Naive thymus-derived CD8-positive, alpha-beta T cell (primary cell): ENCODE measurements around the gene RNF14. TPM values are rescaled to one million over a fixed set of nuclear protein-coding genes. Genes with fewer than 3 reads are reported as not detected.

Experiments
- ATAC-seq, 2 donors: fragments of 150-1000 bp; cut with Tn5 transposase in 1 of 2; sonication (Bioruptor Pico), chemical (Tn5 transposase) in 1 of 2; 1 replicate in 1 of 2; 2 replicates in 1 of 2; pipeline ENCODE4 v1.10.0; 2021; ENCODE audit warnings: mild to moderate bottlenecking in 2 of 2, moderate library complexity in 2 of 2
- POLR2A ChIA-PET: fragments of 350-600 bp; sonication (Branson Sonifier 250); formaldehyde crosslinking; loops from one replicate; lab custom pipeline; 2021; ENCODE audit warnings: antibody characterized with exemption; lab: Charles Lee
- DNase-seq, 10 donors: peaks; one replicate each; pipeline versions ENCODE4 v3.0.0 to v3.0.0-alpha.2; 2020 to 2022
- H3K27ac Mint-ChIP-seq, 10 donors: one replicate each; pipeline ENCODE4 v1.8.0; 2020 to 2022; ENCODE audit warnings: mild to moderate bottlenecking in 10 of 10, mixed read lengths in 10 of 10, moderate library complexity in 4 of 10, inconsistent platforms in 1 of 10
- H3K27me3 Mint-ChIP-seq, 5 donors: one replicate each; pipeline ENCODE4 v1.8.0; 2021 to 2022; ENCODE audit warnings: mixed read lengths in 5 of 5
- H3K36me3 Mint-ChIP-seq, 3 donors: one replicate each; pipeline ENCODE4 v1.8.0; 2020 to 2022; ENCODE audit warnings: mixed read lengths in 3 of 3, mild to moderate bottlenecking in 2 of 3, inconsistent platforms in 1 of 3
- H3K4me1 Mint-ChIP-seq, 4 donors: one replicate each; pipeline ENCODE4 v1.8.0; 2021 to 2022; ENCODE audit warnings: mixed read lengths in 4 of 4
- H3K4me3 Mint-ChIP-seq, 10 donors: one replicate each; pipeline ENCODE4 v1.8.0; 2020 to 2022; ENCODE audit warnings: mild to moderate bottlenecking in 10 of 10, mixed read lengths in 10 of 10, moderate library complexity in 6 of 10, inconsistent platforms in 1 of 10
- H3K9me3 Mint-ChIP-seq, 9 donors: one replicate each; pipeline ENCODE4 v1.8.0; 2020 to 2022; ENCODE audit warnings: mixed read lengths in 9 of 9, mild to moderate bottlenecking in 3 of 9, inconsistent platforms in 1 of 9, moderate library complexity in 1 of 9
- polyA plus RNA-seq, 3 donors: library from polyadenylated mRNA; unstranded; fragments of 300-500 nt; fragmentation: Illumina TruSeq; gene quantifications; one replicate each; pipeline ENCODE4 v1.2.3, GENCODE V29; 2021
- total RNA-seq, 8 experiments: library from RNA in 2 of 8; stranded (reverse) in 2 of 8; gene quantifications; one replicate each; pipeline ENCODE4 v1.2.3 and lab custom pipeline; 2021 to 2026

RNF14 gene
- total and polyA plus RNA-seq, 5 experiments from 2014 or later, result 27.4 to 40.1 (median 31.3) TPM

- Mint-ChIP-seq H3K4me3 (no peak overlapping the region), H3K4me1 (peaks cover 4 to 16% (median 9%) of the 10 kb centered on the region in 4 donors), H3K9me3 (no peaks in the 10 kb centered on the region), H3K27ac (no peak overlapping the region), H3K27me3 (no peaks in the 10 kb centered on the region), H3K36me3 (peaks cover 0 to 74% (median 0%) of the 10 kb centered on the region in 3 donors)
- DNase-seq, result no peak
- ATAC-seq, result no peak
- POLR2A ChIA-PET, result interaction anchor here (0.6 to 2.7 kb wide), 7 partner anchors 11 to 324 kb away, joined by 3 to 9 read pairs (median 4); partner anchors contain the start of gene RNF14
Observed at GRCh38 chr5:141989720-141990119, 20.8 kb downstream of the RNF14 start.

DNA sequence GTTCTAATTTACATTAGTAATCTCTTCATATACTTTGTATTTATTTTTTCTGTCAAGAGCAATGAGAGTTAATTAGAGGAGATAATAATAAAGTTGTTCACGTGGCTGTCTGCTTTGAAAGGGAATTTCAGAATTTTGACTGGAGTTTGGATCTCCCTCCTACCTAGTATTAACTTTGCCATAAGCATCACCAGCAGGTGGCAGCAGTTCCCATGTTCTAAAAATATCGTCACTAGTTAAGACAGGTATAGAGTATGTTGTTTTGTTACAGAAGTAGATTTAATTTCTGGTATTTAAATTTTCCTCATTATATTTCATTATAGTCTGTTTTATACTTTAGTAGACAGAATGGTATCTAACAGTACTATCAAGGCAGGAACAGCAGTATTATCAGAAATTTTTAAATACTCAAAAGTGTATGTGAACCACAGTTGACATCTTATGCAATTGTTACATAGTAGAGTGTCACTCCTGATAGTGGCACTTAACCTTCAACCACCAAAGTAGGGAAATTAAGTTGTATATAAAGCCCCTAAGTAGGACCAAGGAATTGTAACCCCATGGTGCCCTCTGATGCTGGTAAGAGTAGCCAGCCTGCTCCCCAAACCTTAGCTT, 23.6 kb downstream of the RNF14 start:
- ATAC-seq (peak; percentile 87), DNase-seq (peak; percentile 56 to 86 (median 75))
- peaks cover 0 to 59% (median 1%) of the 10 kb centered on the region in 3 donors for H3K36me3 Mint-ChIP-seq
- no peaks in the 10 kb centered on the region for H3K9me3 Mint-ChIP-seq
- peaks cover 4 to 19% (median 6%) of the 10 kb centered on the region in 4 donors for H3K4me1 Mint-ChIP-seq
- H3K27ac Mint-ChIP-seq, result peak overlapping the region in 2 of 10 donors; percentile 46 to 61
- no peaks in the 10 kb centered on the region for H3K27me3 Mint-ChIP-seq
- no peak overlapping the region for H3K4me3 Mint-ChIP-seq
- POLR2A ChIA-PET, result interaction anchor here (0.5 to 1.8 kb wide), 4 partner anchors 29 to 180 kb away, joined by 3 to 4 read pairs (median 4); partner anchors contain the start of gene NDFIP1

- DNase-seq, result no peak
- Mint-ChIP-seq H3K9me3 (no peaks in the 10 kb centered on the region), H3K4me3 (no peak overlapping the region), H3K4me1 (peaks cover 4 to 19% (median 6%) of the 10 kb centered on the region in 4 donors), H3K27ac (peak overlapping the region in 4 of 10 donors; percentile 5 to 77 (median 46)), H3K36me3 (peaks cover 0 to 51% (median 6%) of the 10 kb centered on the region in 3 donors), H3K27me3 (no peaks in the 10 kb centered on the region)
- POLR2A ChIA-PET, result interaction anchor here (0.7 to 1.4 kb wide), 3 partner anchors 13 to 318 kb away, joined by 3 to 7 read pairs (median 5); partner anchors contain the start of gene NDFIP1
- ATAC-seq, result no peak
Observed at GRCh38 chr5:141994511-141995136, 25.7 kb downstream of the RNF14 start.

GRCh38 chr5:141995656-141996055, 26.8 kb downstream of the RNF14 start:
- DNase-seq, result no peak
- POLR2A ChIA-PET, result interaction anchor here (0.5 to 1.4 kb wide), 4 partner anchors 85 to 317 kb away, joined by 4 to 7 read pairs (median 5); partner anchors contain the start of gene NDFIP1
- no peak overlapping the region for H3K4me3 Mint-ChIP-seq
- peaks cover 0 to 48% (median 8%) of the 10 kb centered on the region in 3 donors for H3K36me3 Mint-ChIP-seq
- no peaks in the 10 kb centered on the region for H3K9me3 Mint-ChIP-seq
- H3K4me1 Mint-ChIP-seq, result peaks cover 4 to 19% (median 6%) of the 10 kb centered on the region in 4 donors
- H3K27ac Mint-ChIP-seq, result peak overlapping the region in 1 of 10 donors; percentile 66
- ATAC-seq, result no peak
- H3K27me3 Mint-ChIP-seq, result no peaks in the 10 kb centered on the region

- H3K9me3 Mint-ChIP-seq, result no peaks in the 10 kb centered on the region
- ATAC-seq, result no peak
- H3K4me1 Mint-ChIP-seq, result peaks cover 2 to 21% (median 6%) of the 10 kb centered on the region in 4 donors
- H3K36me3 Mint-ChIP-seq, result peaks cover 0 to 53% (median 8%) of the 10 kb centered on the region in 3 donors
- POLR2A ChIA-PET, result interaction anchor here (1.2 kb wide), 1 partner anchor 10 kb away, joined by 3 read pairs; no protein-coding TSS in a partner anchor
- H3K27me3 Mint-ChIP-seq, result no peaks in the 10 kb centered on the region
- DNase-seq, result no peak
- no peak overlapping the region for H3K4me3 Mint-ChIP-seq
- peak overlapping the region in 4 of 10 donors; percentile 16 to 27 (median 22) for H3K27ac Mint-ChIP-seq
Observed at GRCh38 chr5:141997358-141997960, 28.6 kb downstream of the RNF14 start.

DNA sequence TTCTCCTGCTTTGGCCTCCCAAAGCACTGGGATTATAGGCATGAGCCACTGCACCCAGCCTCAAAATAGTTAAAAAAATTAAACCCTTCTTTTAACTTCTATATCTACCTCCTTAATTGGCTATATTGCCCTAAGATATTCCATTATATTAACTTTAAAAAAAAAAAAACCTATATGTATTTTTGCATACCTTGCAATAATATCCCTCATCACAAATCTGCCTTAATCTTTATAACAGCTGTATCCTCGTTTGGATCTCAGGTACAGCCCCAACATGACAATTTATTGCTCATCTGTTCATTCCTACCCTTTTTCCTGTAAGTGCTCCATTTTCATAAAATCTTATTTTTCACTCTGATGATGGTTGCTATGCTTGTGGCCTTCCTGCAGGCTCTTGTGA, 31.3 kb downstream of the RNF14 start:
- no peak for DNase-seq
- peaks cover 0 to 53% (median 10%) of the 10 kb centered on the region in 3 donors for H3K36me3 Mint-ChIP-seq
- H3K27ac Mint-ChIP-seq, result peak overlapping the region in 4 of 10 donors; percentile 23 to 67 (median 54)
- H3K9me3 Mint-ChIP-seq, result no peaks in the 10 kb centered on the region
- no peak overlapping the region for H3K4me3 Mint-ChIP-seq
- no peak for ATAC-seq
- no peaks in the 10 kb centered on the region for H3K27me3 Mint-ChIP-seq
- POLR2A ChIA-PET, result interaction anchor here (0.6 to 1.0 kb wide), 5 partner anchors 10 to 180 kb away, joined by 3 read pairs; partner anchors contain the start of gene RNF14
- peaks cover 15 to 24% (median 16%) of the 10 kb centered on the region in 4 donors for H3K4me1 Mint-ChIP-seq

- Mint-ChIP-seq H3K4me3 (no peak overlapping the region), H3K27ac (peak overlapping the region in 7 of 10 donors; percentile 23 to 70 (median 49)), H3K9me3 (no peaks in the 10 kb centered on the region), H3K36me3 (peaks cover 0 to 53% (median 14%) of the 10 kb centered on the region in 3 donors), H3K27me3 (no peaks in the 10 kb centered on the region), H3K4me1 (peaks cover 14 to 32% (median 23%) of the 10 kb centered on the region in 4 donors)
- POLR2A ChIA-PET, result interaction anchor here (0.6 to 1.0 kb wide), 5 partner anchors 11 to 179 kb away, joined by 3 read pairs; partner anchors contain the start of gene RNF14
- ATAC-seq, result no peak
- DNase-seq, result peak in 1 of 10 donors; percentile 22
Observed at GRCh38 chr5:142000704-142001484, 32.0 kb downstream of the RNF14 start.

DNA sequence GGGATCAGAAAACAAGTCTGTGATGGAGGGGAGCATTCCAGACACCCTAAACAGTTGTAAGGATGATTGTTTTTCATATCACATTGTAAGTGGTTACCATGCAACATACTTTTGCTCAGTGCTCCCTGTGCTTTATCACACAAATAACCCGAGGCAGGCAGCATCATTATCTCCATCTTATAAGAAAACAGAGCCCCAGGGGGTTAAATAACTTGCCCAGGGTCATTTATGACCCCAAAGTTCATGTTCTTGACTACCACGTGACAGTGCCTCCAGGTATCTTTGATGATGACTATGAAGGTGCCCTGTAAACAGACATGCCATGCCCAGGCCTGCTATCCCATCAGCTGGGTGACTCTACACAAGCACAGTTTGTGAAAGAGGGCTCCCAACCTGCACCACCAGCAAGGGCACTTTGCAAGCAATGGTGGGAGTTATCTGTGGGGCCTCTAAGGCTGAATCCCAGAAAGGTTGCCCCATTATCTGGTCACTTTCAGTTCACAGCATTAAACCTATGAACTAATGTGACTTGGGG, 34.4 kb downstream of the RNF14 start:
- Mint-ChIP-seq H3K27ac (peak overlapping the region; percentile 12 to 93 (median 78)), H3K36me3 (peaks cover 0 to 45% (median 17%) of the 10 kb centered on the region in 3 donors), H3K4me1 (peaks cover 17 to 56% (median 46%) of the 10 kb centered on the region in 4 donors), H3K9me3 (no peaks in the 10 kb centered on the region), H3K27me3 (no peaks in the 10 kb centered on the region), H3K4me3 (peak overlapping the region in 2 of 10 donors; percentile 46 to 73)
- POLR2A ChIA-PET, result interaction anchor here (1.1 kb wide), 1 partner anchor 9 kb away, joined by 4 read pairs; the partner anchor contains the start of gene GNPDA1
- DNase-seq, result no peak
- ATAC-seq, result no peak

- POLR2A ChIA-PET, result interaction anchor here (0.6 to 1.4 kb wide), 7 partner anchors 10 to 94 kb away, joined by 3 to 5 read pairs (median 3); no protein-coding TSS in a partner anchor
- peak overlapping the region; percentile 42 to 97 (median 89) for H3K27ac Mint-ChIP-seq
Observed at GRCh38 chr5:142006363-142007236, 37.7 kb downstream of the RNF14 start.

DNA sequence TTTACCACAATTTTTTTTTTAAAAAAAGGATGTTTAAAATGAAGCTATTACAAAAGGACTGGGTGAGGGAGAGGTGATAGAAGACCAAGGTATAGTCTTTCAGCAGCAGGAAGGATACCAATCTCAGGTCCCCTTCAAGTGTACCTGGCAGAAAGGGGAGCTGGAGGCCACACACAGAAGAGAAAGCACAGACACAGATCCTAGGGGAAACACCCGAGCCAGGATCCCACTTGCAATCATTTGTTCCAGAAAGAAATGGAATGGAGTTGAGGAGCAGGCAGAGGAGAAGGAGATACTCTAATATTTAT, 38.3 kb downstream of the RNF14 start:
- ATAC-seq, result no peak

More at GRCh38 chr5:142006363-142007236, 37.7 kb downstream of the RNF14 start:
- Mint-ChIP-seq H3K9me3 (no peaks in the 10 kb centered on the region), H3K4me1 (peaks cover 15 to 74% (median 54%) of the 10 kb centered on the region in 4 donors), H3K27me3 (no peaks in the 10 kb centered on the region), H3K4me3 (peak overlapping the region in 9 of 10 donors; percentile 34 to 77 (median 55)), H3K36me3 (peaks cover 0 to 38% (median 10%) of the 10 kb centered on the region in 3 donors)
- peak in 4 of 10 donors; percentile 29 to 70 (median 54) for DNase-seq
- ATAC-seq, result peak; percentile 85 to 88

More for the DNA sequence above, 38.3 kb downstream of the RNF14 start:
- no peaks in the 10 kb centered on the region for H3K27me3 Mint-ChIP-seq
- H3K4me3 Mint-ChIP-seq, result peak overlapping the region in 9 of 10 donors; percentile 34 to 77 (median 55)
- no peak for DNase-seq
- H3K36me3 Mint-ChIP-seq, result peaks cover 0 to 32% (median 10%) of the 10 kb centered on the region in 3 donors
- no peaks in the 10 kb centered on the region for H3K9me3 Mint-ChIP-seq
- POLR2A ChIA-PET, result interaction anchor here (0.6 to 1.4 kb wide), 9 partner anchors 9 to 101 kb away, joined by 3 to 5 read pairs (median 3); no protein-coding TSS in a partner anchor
- peak overlapping the region; percentile 42 to 97 (median 89) for H3K27ac Mint-ChIP-seq
- H3K4me1 Mint-ChIP-seq, result peaks cover 19 to 80% (median 60%) of the 10 kb centered on the region in 4 donors
